Choroid plexus epithelial cell (primary cell): ENCODE measurements around the gene SLC25A21.

Source experiments
- DNase-seq: peaks from one replicate; pipeline ENCODE4 v3.0.0-alpha.2; 2010; ENCODE audit warnings: low read depth
- H3K4me3 ChIP-seq: 2 replicates; pipeline ENCODE4 v1.5.1; 2011; ENCODE audit warnings: low read depth, mild to moderate bottlenecking, control low read depth, low read length, moderate library complexity
- TF ChIP-seq, protein P1 (sequence below): conservative IDR thresholded peaks from 2 replicates; pipeline ENCODE4 v1.5.1; 2011; ENCODE audit warnings: low read depth, mild to moderate bottlenecking, control low read depth, inconsistent platforms, low read length, moderate library complexity

Gene SLC25A21

DNA sequence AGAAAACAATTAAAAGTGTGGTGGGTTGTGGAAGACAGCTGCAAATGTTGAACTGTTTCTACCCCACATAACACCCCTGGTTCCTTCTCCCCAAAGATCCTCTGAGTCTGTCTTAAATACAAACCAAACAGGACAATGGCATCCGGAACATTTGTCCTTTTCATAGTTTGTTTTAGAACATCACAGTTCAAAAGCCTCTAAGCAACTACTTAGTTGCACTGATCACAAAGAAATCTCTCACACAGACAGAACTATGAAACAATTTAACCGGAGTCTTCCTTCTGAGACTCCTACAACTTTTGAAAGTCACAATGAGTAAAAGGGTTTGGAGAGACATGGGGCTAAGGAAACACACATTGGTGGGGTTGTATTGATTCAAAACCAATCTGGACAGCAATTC lies 125.6 kb downstream of the SLC25A21 start:
- no peak for DNase-seq
- no peak overlapping the region for H3K4me3 ChIP-seq
- TF ChIP-seq, protein P1, sequence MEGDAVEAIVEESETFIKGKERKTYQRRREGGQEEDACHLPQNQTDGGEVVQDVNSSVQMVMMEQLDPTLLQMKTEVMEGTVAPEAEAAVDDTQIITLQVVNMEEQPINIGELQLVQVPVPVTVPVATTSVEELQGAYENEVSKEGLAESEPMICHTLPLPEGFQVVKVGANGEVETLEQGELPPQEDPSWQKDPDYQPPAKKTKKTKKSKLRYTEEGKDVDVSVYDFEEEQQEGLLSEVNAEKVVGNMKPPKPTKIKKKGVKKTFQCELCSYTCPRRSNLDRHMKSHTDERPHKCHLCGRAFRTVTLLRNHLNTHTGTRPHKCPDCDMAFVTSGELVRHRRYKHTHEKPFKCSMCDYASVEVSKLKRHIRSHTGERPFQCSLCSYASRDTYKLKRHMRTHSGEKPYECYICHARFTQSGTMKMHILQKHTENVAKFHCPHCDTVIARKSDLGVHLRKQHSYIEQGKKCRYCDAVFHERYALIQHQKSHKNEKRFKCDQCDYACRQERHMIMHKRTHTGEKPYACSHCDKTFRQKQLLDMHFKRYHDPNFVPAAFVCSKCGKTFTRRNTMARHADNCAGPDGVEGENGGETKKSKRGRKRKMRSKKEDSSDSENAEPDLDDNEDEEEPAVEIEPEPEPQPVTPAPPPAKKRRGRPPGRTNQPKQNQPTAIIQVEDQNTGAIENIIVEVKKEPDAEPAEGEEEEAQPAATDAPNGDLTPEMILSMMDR = no peak

DNA sequence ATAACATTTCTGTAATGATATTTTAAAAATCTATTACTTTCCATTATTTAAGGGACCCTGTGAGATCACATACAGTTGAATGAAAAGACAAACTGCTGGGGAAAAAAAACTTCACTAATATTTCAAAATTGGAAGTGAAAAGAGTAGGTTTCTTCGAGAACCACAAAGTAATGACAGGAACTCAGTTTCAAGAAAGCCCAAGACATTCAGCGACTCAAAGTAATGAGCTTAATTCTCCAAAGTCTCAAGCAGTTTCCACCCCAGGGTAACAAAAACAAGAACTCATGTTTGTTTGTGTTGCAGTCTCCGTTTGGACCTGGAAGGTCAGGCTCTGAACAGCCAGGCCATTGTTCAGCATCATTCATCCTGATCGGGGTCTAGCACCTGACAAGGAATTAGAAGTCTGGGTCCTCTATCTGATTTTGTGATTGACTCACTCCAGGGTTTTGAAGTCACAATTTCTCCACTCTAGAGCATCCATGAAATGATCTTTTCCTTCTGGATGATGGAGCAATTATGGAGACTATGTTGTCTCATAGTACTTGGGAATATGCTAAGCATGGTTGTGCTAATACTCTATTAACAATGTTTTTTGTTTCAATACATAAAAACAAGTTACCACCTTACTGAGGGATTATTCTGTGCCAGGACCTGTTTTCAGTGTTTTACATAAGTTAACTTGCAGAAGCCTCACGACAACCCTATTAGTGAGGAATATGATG lies 126.9 kb downstream of the SLC25A21 start:
- no peak overlapping the region for H3K4me3 ChIP-seq
- TF ChIP-seq, protein P1 = no peak
- no peak for DNase-seq

DNA sequence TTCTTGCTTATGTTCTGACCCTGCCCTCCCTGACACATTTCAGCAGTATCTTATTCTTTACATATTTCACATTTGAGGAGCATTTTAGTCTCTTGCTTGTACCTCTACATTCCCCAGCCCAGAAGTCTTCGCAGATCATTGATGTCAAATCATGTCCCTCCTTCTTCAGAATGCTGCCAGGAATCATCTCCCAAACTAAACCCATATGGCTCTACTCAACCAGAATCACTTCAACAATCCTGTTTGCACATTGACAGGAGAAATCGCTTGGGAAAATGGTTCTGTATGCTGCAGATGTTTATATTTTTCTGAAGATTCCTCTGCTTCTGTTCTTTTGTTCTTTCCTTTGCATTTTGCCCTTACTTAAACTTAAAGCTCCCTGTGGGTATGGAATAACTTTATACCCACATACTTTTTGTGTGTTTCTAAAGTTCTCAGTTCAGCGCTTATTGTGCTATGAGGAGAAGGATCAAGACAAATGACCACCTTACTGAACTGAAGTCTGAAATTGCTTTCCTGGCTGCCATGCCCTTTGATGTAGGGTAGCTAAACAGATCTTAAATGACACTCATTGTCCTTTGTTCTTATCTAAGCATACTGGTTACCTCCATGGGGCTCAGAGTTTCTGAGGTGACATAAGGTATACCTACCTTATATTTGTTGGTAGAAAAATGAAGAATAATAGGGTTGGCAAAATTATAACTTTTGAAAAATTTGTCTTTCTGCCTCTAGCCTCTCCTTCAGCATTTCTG lies 134.6 kb downstream of the SLC25A21 start:
- TF ChIP-seq, protein P1 = no peak
- H3K4me3 ChIP-seq = no peak overlapping the region
- DNase-seq = no peak

DNA sequence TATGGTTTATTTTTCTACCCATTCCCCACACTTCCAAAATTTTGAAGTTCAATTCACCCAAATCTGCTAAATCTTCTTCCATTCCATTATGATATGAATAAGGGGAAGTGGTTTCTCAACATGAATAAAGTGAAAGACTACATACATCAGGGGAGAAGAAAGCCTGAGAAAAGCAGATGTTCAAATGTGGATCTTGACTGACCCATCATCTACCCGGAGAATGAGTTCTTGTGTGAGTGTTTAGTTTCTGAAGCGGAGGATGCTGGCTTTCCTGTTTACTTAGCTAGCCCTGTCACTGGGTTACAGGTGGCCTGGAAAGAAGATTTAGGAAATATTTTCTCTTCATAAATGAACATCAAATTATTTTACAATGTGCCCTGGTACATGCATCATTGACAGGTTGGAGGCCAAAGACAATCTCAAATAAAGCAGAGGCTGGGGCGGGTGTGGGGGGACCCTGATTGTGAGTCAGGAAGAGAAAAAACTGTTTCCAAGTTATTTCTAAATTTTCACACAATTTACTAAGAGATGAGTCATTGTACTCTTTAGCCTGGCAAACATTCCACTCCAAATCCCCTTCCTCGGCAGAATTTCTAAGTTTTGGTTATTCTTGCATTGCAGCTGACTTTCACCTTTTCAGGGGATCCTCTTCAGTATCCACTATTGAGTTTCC lies 135.6 kb downstream of the SLC25A21 start:
- peak; percentile 61 for DNase-seq
- no peak overlapping the region for H3K4me3 ChIP-seq
- TF ChIP-seq, protein P1 = no peak

DNA sequence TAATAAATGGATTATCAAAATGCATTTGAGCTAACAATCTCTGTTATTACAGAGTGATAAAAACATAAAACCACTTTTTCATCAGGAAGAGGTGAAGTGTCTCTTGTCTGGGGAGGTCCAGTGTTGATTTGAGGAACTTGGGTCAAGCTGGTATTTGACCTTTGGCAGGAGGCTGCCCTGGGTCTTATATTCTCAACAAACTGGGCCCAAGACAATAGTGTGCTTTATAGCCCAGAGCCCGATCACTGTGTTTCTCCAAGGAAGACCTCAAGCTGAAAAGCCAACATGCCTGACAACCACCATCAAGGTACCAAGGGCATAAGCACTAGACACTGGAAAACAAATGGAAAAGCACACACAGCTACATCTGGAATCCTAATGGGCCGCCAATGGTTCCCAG lies 137.0 kb downstream of the SLC25A21 start:
- H3K4me3 ChIP-seq = no peak overlapping the region
- TF ChIP-seq, protein P1 = no peak
- peak; percentile 10 for DNase-seq

DNA sequence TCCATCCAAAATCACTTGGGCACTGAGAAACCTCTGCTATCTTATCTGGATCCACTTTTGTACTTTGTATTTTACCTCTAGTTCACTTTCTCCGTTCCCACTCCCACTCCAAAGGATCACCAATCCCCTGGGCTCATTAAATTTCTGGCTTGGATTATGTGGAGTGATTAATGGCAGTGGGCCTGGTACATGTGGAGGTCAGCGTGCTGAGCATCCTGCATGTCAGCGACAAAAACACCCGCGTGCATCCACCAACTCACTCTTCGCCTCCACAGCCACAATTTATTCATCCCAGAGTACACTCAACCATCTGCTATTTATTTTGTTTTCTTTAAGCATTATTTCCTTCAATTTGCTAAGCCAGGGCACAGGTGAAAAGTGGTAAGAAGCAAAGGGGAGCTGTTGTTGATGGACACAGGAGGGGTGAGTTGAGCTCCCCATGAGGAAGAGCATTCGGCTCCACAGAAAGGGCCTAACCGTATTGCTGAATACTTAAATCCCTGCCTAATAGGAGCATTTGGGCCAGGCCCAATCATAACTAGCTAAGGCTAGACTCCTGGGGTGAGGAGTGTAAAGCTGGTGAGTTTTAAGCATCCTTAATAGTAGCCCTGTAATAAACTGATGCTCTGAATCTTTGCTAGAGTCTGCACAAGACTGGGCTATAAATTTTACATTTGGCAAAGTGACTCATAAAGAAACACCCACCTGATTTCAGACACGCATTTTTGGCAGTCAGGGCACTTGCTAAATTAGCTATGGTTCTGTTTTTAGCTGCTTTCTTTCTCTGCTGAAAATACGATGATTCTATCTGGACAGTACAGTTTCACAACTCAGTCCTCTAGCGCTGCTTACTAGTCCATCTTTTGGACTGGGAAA lies 137.8 kb downstream of the SLC25A21 start:
- H3K4me3 ChIP-seq = no peak overlapping the region
- TF ChIP-seq, protein P1 = no peak
- peak; percentile 42 for DNase-seq
